ENCODE measurements around the gene MBTPS1. TPM values are rescaled to one million over a fixed set of nuclear protein-coding genes. Genes with fewer than 3 reads are reported as not detected.

MBTPS1 gene
- total and polyA plus RNA-seq, 10 of the 15 experiments (the other 5 are each of a cell fraction or from before 2014, with no cell fraction given) = 1.3 to 43.9 (median 35.2) TPM

DNA sequence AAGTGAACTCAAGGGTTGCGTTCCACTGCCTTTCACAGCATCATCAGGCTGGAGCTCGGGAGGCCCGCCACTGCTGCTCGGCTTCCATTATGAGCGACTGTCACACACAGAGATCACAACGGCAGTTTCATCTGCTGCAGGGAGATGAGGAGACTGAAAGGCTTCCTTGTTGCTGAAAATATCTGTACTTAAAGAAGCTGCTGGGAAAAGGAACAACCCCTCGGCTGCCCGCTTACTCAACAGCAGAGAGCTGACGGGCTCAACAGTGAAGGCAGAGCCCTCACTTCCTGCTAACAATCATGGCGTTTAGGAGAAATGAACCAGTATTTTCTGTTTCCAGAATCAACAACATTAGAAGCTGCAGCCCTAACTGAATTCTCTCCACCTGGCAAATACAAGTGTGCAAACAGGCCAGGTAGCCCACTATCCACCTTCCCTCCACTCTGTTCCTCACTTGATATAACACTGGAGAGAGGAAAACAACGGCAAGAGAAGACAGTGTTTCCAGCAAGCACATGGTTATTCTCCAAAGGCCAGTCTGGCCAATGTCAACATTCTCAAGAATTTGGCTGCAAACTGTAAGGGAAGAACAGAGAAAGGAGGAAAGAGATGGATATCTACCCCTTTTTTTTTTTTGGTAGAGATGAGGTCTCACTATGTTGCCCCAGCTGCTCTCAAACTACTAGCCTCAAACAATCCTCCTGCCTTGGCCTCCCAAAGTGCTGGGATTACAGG lies 33.7 kb downstream of the MBTPS1 start:
- no peak overlapping the region for H3K4me2 ChIP-seq (ENCODE audit: control insufficient read depth, insufficient read depth)
- in situ Hi-C loops (cut with MboI) (no loop called here), intact Hi-C loops (cut with micrococcal nuclease; ENCODE audit: unreplicated experiment) (loop anchor here (5.0 kb wide), 1 partner anchor 404 kb away; no protein-coding TSS in a partner anchor)
- no peak overlapping the region for H3K4me3 ChIP-seq
- ChIA-PET CTCF (interaction anchor here (0.6 to 7.9 kb wide), 7 partner anchors 14 to 1536 kb away, joined by 3 to 102 read pairs (median 4); partner anchors contain the start of genes ADAD2 and TAF1C), RAD21 (ENCODE audit: unreplicated experiment) (interaction anchor here (1.3 to 7.3 kb wide), 2 partner anchors 93 to 104 kb away, joined by 6 to 49 read pairs; partner anchors contain the start of gene TAF1C), POLR2A (interaction anchor here (0.7 kb wide), 1 partner anchor 703 kb away, joined by 3 read pairs; no protein-coding TSS in a partner anchor), SMC1A (ENCODE audit: uncharacterized antibody, unreplicated experiment) (interaction anchor here (0.9 to 7.1 kb wide), 3 partner anchors 17 to 104 kb away, joined by 3 to 61 read pairs (median 3); partner anchors contain the start of gene TAF1C)
- no peaks in the 10 kb centered on the region for H3K9me3 ChIP-seq (replicated peaks; ENCODE audit: control insufficient read depth, insufficient read depth, low read length)
- ATAC-seq = no peak
- H3K27ac ChIP-seq (ENCODE audit: control insufficient read depth, insufficient read depth) = no peak overlapping the region
- H3K9ac ChIP-seq (ENCODE audit: control insufficient read depth, insufficient read depth, low read length) = no peak overlapping the region
- no peak for TF ChIP-seq EED (IDR thresholded peaks at IDR 0.05; ENCODE audit: low read depth)
- WGBS (ENCODE audit: insufficient coverage, insufficient replicate concordance, low lambda C conversion rate, missing lambda C conversion rate) = 97% methylated on average over 11 of the region's 11 CpGs
- no peaks in the 10 kb centered on the region for H3K79me2 ChIP-seq (ENCODE audit: control insufficient read depth, insufficient read depth, low read length)
- BruUV-seq (replicated peaks) = no TSS peak
- H3K27me3 ChIP-seq (replicated peaks in 1 of 2; ENCODE audit: control insufficient read depth in 2 of 2, insufficient read depth in 2 of 2, low read length in 1 of 2) = no peaks in the 10 kb centered on the region
- no peak overlapping the region for H2AFZ ChIP-seq (ENCODE audit: control insufficient read depth, low read depth, low read length)
- no peak for DNase-seq (ENCODE audit: low read depth, low spot score)
- peaks cover 17 to 37% of the 10 kb centered on the region in 2 experiments for H3K36me3 ChIP-seq (ENCODE audit: control insufficient read depth in 2 of 2, insufficient read depth in 2 of 2, low read length in 1 of 2)
- FAIRE-seq = no peak
- peaks cover 4% of the 10 kb centered on the region for H4K20me1 ChIP-seq (ENCODE audit: control insufficient read depth, insufficient read depth)
- peaks cover 30% of the 10 kb centered on the region for H3K4me1 ChIP-seq (ENCODE audit: control insufficient read depth, insufficient read depth, low read length)

- TF ChIP-seq ETV6 (conservative IDR thresholded peaks at IDR 0.05 in 1 of 2, IDR thresholded peaks at IDR 0.05 in 1 of 2; ENCODE audit: borderline replicate concordance in 1 of 2, low read depth in 1 of 2) = no peak
- TF ChIP-seq SIX5 (IDR thresholded peaks at IDR 0.05; ENCODE audit: low read depth, low read length, severe bottlenecking) = no peak
- no peak for TF ChIP-seq TCF12 (IDR thresholded peaks at IDR 0.05; ENCODE audit: low read depth, low read length)
- TF ChIP-seq IKZF1 (conservative IDR thresholded peaks at IDR 0.05) = no peak
- TF ChIP-seq, protein P1, sequence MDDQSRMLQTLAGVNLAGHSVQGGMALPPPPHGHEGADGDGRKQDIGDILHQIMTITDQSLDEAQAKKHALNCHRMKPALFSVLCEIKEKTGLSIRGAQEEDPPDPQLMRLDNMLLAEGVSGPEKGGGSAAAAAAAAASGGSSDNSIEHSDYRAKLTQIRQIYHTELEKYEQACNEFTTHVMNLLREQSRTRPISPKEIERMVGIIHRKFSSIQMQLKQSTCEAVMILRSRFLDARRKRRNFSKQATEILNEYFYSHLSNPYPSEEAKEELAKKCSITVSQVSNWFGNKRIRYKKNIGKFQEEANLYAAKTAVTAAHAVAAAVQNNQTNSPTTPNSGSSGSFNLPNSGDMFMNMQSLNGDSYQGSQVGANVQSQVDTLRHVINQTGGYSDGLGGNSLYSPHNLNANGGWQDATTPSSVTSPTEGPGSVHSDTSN (IDR thresholded peaks at IDR 0.05; ENCODE audit: insufficient replicate concordance, low read depth, low read length) = no peak
- TF ChIP-seq EZH2 (IDR thresholded peaks at IDR 0.05; ENCODE audit: borderline replicate concordance, control insufficient read depth, low read depth, low read length) = no peak
- in situ Hi-C loops (cut with MboI) = no loop called here
- H3K9me3 ChIP-seq (replicated peaks; ENCODE audit: control insufficient read depth, insufficient read depth, low read length) = no peaks in the 10 kb centered on the region
- intact Hi-C loops (cut with micrococcal nuclease; ENCODE audit: unreplicated experiment) = loop anchor here (5.0 kb wide), 1 partner anchor 405 kb away; no protein-coding TSS in a partner anchor
- H3K27me3 ChIP-seq (replicated peaks in 1 of 2; ENCODE audit: control insufficient read depth in 2 of 2, insufficient read depth in 2 of 2, low read length in 1 of 2) = no peaks in the 10 kb centered on the region
- BruUV-seq (replicated peaks) = no TSS peak
- SMC1A ChIA-PET (ENCODE audit: uncharacterized antibody, unreplicated experiment) = no interaction called here
- H3K9ac ChIP-seq (ENCODE audit: control insufficient read depth, insufficient read depth, low read length) = no peak overlapping the region
- 89% methylated on average over 6 of the region's 6 CpGs for WGBS (ENCODE audit: insufficient coverage, insufficient replicate concordance, low lambda C conversion rate, missing lambda C conversion rate)
- RAD21 ChIA-PET (ENCODE audit: unreplicated experiment) = interaction anchor here (7.3 kb wide), 1 partner anchor 105 kb away, joined by 49 read pairs; the partner anchor contains the start of gene TAF1C
- no peaks in the 10 kb centered on the region for H3K79me2 ChIP-seq (ENCODE audit: control insufficient read depth, insufficient read depth, low read length)
- peaks cover 21% of the 10 kb centered on the region for H3K4me1 ChIP-seq (ENCODE audit: control insufficient read depth, insufficient read depth, low read length)
- DNase-seq (ENCODE audit: low read depth, low spot score) (no peak), ATAC-seq (no peak), FAIRE-seq (no peak)
- no peaks in the 10 kb centered on the region for H4K20me1 ChIP-seq (ENCODE audit: control insufficient read depth, insufficient read depth)
- CTCF ChIA-PET = interaction anchor here (0.6 to 1.4 kb wide), 3 partner anchors 16 to 1537 kb away, joined by 3 to 4 read pairs (median 4); no protein-coding TSS in a partner anchor
- H2AFZ ChIP-seq (ENCODE audit: control insufficient read depth, low read depth, low read length) = no peak overlapping the region
- POLR2A ChIA-PET = no interaction called here
- H3K36me3 ChIP-seq (ENCODE audit: control insufficient read depth in 2 of 2, insufficient read depth in 2 of 2, low read length in 1 of 2) = peaks cover 17 to 33% of the 10 kb centered on the region in 2 experiments
- H3K4me3 ChIP-seq = no peak overlapping the region
- H3K27ac ChIP-seq (ENCODE audit: control insufficient read depth, insufficient read depth) = no peak overlapping the region
- no peak overlapping the region for H3K4me2 ChIP-seq (ENCODE audit: control insufficient read depth, insufficient read depth)
These were observed 34.6 kb downstream of the MBTPS1 start for GRCh38 chr16:84082110-84082509.

All from GM12878 (cell line).